ENCODE data around the gene TRAF3IP1.

DNA sequence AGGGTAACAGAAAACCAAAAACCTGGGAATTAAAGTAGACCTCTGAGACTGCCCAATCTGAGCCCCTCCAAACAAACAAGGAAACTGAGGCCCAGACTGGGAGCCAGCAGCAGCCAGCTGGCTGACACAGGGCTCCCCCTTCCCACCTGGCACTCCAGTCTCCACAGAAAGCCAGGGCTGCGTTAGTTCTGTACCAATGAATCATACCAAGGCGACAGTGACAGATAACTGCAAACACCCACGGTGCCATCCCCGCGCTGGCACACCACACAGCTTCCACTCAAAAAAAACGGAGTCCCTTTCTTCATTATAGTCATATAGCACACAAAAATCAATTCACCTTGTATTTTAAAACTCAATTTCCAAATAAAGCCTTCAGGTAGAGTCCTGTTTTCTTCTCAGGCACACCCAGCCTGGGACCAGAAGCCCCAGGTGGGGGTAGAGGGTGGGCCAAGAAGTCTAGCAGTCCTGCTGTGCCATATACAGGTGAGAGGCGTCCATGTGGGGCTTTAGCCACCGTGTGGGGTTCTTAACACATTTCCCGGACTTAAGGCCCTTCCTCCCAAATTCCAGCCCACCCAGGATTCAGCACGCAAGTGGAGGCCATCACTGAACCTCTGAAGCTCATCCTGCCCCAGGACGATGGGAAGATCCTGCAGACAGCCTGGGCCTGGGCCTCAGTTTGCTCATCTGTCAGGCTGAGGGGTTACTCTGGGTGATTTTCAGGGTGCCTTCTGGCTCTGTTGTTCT, 33.2 kb upstream of the TRAF3IP1 start:
- TF ChIP-seq, protein P1, sequence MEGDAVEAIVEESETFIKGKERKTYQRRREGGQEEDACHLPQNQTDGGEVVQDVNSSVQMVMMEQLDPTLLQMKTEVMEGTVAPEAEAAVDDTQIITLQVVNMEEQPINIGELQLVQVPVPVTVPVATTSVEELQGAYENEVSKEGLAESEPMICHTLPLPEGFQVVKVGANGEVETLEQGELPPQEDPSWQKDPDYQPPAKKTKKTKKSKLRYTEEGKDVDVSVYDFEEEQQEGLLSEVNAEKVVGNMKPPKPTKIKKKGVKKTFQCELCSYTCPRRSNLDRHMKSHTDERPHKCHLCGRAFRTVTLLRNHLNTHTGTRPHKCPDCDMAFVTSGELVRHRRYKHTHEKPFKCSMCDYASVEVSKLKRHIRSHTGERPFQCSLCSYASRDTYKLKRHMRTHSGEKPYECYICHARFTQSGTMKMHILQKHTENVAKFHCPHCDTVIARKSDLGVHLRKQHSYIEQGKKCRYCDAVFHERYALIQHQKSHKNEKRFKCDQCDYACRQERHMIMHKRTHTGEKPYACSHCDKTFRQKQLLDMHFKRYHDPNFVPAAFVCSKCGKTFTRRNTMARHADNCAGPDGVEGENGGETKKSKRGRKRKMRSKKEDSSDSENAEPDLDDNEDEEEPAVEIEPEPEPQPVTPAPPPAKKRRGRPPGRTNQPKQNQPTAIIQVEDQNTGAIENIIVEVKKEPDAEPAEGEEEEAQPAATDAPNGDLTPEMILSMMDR (IDR thresholded peaks at IDR 0.05) = no peak
- no peak for TF ChIP-seq POLR2A (IDR thresholded peaks at IDR 0.05)
